ENCODE measurements around the gene ROBO1. TPM values are rescaled to one million over a fixed set of nuclear protein-coding genes. Genes with fewer than 3 reads are reported as not detected.

The ROBO1 gene
- total and polyA plus RNA-seq, 2 of the 8 experiments (the other 6 are each of a cell fraction or from before 2014, with no cell fraction given): 51.4 to 91.0 TPM

DNA sequence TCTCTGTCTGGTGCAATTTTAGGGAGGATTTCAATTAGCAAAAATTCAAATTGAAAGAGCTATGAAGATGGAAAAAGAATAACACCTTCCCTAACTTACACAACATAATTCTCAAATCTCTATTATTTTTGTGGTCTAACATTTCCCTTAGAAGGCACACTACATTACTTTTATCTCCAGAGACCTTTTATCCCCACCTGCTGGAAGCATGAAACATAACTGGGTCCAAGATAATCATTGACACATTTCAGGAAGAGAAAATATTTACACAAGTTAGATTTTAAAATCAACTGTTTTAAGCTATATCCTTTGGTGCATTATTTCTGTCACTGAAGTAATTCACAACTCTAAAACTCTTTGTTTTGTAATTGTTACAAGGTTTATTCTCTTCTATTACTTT is 779.5 kb downstream of the ROBO1 start:
- no peak overlapping the region for H4K5ac ChIP-seq (ENCODE audit: insufficient read length, low read depth, low read length)
- H2BK5ac ChIP-seq (ENCODE audit: low read depth, low read length): no peak overlapping the region
- no peak overlapping the region for H2BK12ac ChIP-seq (ENCODE audit: low read depth, low read length)
- H2AFZ ChIP-seq (ENCODE audit: low read length): no peak overlapping the region
- no peak overlapping the region for H3K4me2 ChIP-seq (ENCODE audit: insufficient read depth in 1 of 2, low read depth in 2 of 2, low read length in 2 of 2)
- H2BK20ac ChIP-seq (ENCODE audit: low read length): no peak overlapping the region
- H3K27me3 ChIP-seq (replicated peaks in 1 of 4; ENCODE audit: control insufficient read depth in 3 of 4, extremely low read depth in 1 of 4, insufficient read depth in 3 of 4, low read length in 3 of 4): no peaks in the 10 kb centered on the region
- H3K36me3 ChIP-seq (ENCODE audit: control insufficient read depth in 2 of 4, insufficient read depth in 4 of 4, low read length in 3 of 4): peaks cover 0 to 6% (median 2%) of the 10 kb centered on the region in 4 experiments; a peak in 1 of 8 replicates
- ChIA-PET POLR2A (ENCODE audit: partially characterized antibody) (interaction anchor here (1.5 kb wide), 1 partner anchor 20 kb away, joined by 3 read pairs; no protein-coding TSS in a partner anchor), CTCF (ENCODE audit: partially characterized antibody) (interaction anchor here (0.7 to 2.6 kb wide), 10 partner anchors 10 to 331 kb away, joined by 3 to 15 read pairs (median 5); no protein-coding TSS in a partner anchor)
- no peak overlapping the region for H3K4ac ChIP-seq (replicated peaks; ENCODE audit: insufficient read length, low read depth, low read length)
- H2AK5ac ChIP-seq (ENCODE audit: low read depth, low read length): no peak overlapping the region
- H3K4me1 ChIP-seq (replicated peaks in 1 of 4; ENCODE audit: control insufficient read depth in 3 of 4, insufficient read depth in 4 of 4, low read length in 3 of 4): peaks cover 0 to 5% (median 0%) of the 10 kb centered on the region in 4 experiments; a peak in 2 of 7 replicates
- no peak overlapping the region for H3K18ac ChIP-seq (ENCODE audit: extremely low read depth, low read length)
- no peak overlapping the region for H3K27ac ChIP-seq (ENCODE audit: low read depth, low read length)
- H3K9me3 ChIP-seq (ENCODE audit: insufficient read depth in 2 of 2, low read depth in 1 of 2, low read length in 1 of 2): no peaks in the 10 kb centered on the region
- no peak overlapping the region for H3K9ac ChIP-seq (replicated peaks in 1 of 4; ENCODE audit: extremely low read depth in 1 of 4, low read depth in 3 of 4, low read length in 3 of 4)
- H3K23me2 ChIP-seq (ENCODE audit: low read depth, low read length): no peaks in the 10 kb centered on the region
- FAIRE-seq: no peak
- 0 out of 2 replicates have a peak, but pooled peaks cover 2% of the 10 kb centered on the region for H3K79me1 ChIP-seq (ENCODE audit: low read depth, low read length)
- peak; percentile 43 to 51 for TF ChIP-seq RAD21 (IDR thresholded peaks at IDR 0.05 in 1 of 2, conservative IDR thresholded peaks at IDR 0.05 in 1 of 2; ENCODE audit: low read depth in 2 of 2, low read length in 2 of 2)
- no peak for TF ChIP-seq BACH1 (IDR thresholded peaks at IDR 0.05; ENCODE audit: low read length)
- no peak for TF ChIP-seq JUN (IDR thresholded peaks at IDR 0.05; ENCODE audit: low read depth, low read length)
- no peak for TF ChIP-seq MAX (IDR thresholded peaks at IDR 0.05)
- no peak for TF ChIP-seq PHF8 (conservative IDR thresholded peaks at IDR 0.05; ENCODE audit: low read depth, low read length)
- TF ChIP-seq, protein P1, sequence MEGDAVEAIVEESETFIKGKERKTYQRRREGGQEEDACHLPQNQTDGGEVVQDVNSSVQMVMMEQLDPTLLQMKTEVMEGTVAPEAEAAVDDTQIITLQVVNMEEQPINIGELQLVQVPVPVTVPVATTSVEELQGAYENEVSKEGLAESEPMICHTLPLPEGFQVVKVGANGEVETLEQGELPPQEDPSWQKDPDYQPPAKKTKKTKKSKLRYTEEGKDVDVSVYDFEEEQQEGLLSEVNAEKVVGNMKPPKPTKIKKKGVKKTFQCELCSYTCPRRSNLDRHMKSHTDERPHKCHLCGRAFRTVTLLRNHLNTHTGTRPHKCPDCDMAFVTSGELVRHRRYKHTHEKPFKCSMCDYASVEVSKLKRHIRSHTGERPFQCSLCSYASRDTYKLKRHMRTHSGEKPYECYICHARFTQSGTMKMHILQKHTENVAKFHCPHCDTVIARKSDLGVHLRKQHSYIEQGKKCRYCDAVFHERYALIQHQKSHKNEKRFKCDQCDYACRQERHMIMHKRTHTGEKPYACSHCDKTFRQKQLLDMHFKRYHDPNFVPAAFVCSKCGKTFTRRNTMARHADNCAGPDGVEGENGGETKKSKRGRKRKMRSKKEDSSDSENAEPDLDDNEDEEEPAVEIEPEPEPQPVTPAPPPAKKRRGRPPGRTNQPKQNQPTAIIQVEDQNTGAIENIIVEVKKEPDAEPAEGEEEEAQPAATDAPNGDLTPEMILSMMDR (IDR thresholded peaks at IDR 0.05; ENCODE audit: control extremely low read depth in 1 of 3, insufficient read depth in 1 of 3, low read depth in 1 of 3, low read length in 3 of 3): peak in 1 of 3 experiments; percentile 21; a peak in 2 of 4 replicates
- no peak for DNase-seq (ENCODE audit: low read depth in 1 of 2, low spot score in 2 of 2)
- no peak overlapping the region for H3K23ac ChIP-seq (ENCODE audit: insufficient read length)
- no peak overlapping the region for H4K8ac ChIP-seq (ENCODE audit: extremely low read depth, insufficient read depth, low read length)
- H3K4me3 ChIP-seq (ENCODE audit: extremely low read depth in 1 of 4, insufficient read depth in 2 of 4, low read depth in 3 of 4, low read length in 4 of 4): no peak overlapping the region
- H4K20me1 ChIP-seq (replicated peaks in 1 of 2; ENCODE audit: control insufficient read depth in 1 of 2, insufficient read depth in 2 of 2, low read length in 2 of 2): peaks cover 0 to 2% of the 10 kb centered on the region in 2 experiments
- no peak overlapping the region for H2BK15ac ChIP-seq (ENCODE audit: low read length)
- no peak overlapping the region for H3K56ac ChIP-seq (replicated peaks; ENCODE audit: insufficient read length, low read depth, low read length)
- H4K91ac ChIP-seq (replicated peaks; ENCODE audit: insufficient read length, low read length): no peak overlapping the region
- no peak overlapping the region for H2BK120ac ChIP-seq (replicated peaks; ENCODE audit: low read depth, low read length)
- no peak overlapping the region for H3K14ac ChIP-seq (ENCODE audit: insufficient read length)
- peaks cover 0 to 95% of the 10 kb centered on the region in 2 experiments; a peak in 2 of 4 replicates for H3K79me2 ChIP-seq (ENCODE audit: control insufficient read depth in 1 of 2, insufficient read depth in 2 of 2, low read length in 2 of 2)
